OCI-M1 (cell line): ENCODE measurements around the gene SIGLEC6.

Experiments
- DNase-seq: peaks from one replicate; lab custom pipeline; 2025; lab: John Stamatoyannopoulos, UW

Gene SIGLEC6

DNA sequence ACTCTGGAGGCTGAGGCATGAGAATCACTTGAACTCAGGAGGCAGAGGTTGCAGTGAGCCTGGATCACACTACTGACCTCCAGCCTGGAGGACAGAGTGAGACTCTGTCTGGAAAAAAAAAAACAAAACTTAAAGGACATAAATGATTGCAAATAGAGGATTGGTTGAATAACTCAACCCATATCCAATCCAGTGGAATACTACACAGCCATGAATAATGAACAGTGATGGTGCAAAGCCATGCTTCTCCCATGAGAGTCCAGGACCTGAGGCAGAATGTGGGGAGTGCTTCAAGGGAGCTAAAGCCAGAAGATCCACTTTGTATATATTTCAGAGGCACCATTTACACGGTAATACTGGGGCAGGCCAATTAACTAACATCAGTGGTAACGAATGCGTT is 55.3 kb downstream of the SIGLEC6 start:
- no peak for DNase-seq

DNA sequence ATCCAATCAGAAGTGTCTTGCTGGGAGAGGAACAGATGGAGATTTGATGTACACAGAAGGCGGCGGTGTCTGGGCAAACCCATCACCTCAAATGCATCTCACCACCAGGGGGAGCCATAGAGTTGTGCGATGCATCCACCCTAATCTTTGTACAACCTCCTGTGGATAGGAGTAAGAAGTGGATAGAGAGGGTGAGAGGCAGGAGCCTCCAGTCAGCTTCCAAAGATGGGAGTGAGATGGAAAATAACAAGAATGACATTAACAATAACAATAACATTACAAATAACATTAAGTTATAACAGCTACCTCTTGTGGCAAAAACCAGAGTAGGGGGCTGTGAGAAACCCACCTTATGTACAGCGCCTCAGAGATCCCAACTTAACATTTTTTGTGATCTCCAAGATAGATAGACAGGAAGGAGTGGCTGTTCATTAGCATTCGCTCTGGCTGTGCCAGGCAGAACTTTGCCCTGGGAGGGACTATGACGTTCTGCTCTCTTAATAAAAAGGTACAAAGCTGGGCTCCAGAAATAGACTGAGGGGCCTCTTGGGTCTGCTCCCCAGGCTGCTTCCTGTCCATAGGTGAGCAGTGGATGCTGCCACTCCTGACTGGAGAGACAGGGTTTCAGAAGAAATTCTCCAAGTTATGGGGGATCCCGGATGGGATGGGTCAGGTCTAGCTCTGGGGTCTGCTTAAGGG is 58.3 kb downstream of the SIGLEC6 start:
- peak; percentile 95 for DNase-seq

DNA sequence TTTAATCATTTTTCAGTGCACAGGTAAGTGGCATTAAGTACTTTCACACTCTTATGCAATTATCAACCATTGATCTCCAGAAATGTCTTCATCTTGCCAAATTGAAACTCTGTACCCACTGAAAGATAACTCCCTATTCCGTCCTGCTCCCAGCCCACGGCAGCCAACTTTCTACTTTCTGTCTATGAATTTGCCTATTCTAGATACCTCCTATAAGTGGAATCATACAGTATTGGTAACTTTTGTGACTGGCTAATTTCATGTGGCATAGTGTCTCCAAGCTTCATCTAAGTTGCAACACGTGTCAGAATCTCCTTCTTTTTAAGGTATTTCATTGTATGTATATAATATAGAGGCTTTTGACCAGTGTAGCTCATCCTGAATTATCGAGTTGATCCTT is 58.9 kb downstream of the SIGLEC6 start:
- no peak for DNase-seq

DNA sequence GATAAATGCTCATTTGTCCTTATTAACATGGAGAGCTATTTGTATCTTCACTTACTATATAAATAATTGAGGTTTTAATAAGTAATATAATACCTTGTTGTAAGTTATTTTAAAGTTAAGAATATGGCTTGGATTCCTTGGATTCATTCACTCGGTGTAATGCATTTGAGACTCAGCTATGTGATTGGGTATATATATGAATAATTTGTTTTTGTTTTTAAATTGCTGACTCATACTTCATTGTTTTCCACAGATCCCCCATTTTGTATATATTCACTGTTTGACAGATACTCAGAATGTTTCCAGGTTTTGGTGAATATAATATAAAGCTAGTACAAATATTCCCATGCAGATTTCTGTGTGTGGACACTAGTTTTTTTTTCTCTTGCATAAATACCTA is 59.9 kb downstream of the SIGLEC6 start:
- no peak for DNase-seq

DNA sequence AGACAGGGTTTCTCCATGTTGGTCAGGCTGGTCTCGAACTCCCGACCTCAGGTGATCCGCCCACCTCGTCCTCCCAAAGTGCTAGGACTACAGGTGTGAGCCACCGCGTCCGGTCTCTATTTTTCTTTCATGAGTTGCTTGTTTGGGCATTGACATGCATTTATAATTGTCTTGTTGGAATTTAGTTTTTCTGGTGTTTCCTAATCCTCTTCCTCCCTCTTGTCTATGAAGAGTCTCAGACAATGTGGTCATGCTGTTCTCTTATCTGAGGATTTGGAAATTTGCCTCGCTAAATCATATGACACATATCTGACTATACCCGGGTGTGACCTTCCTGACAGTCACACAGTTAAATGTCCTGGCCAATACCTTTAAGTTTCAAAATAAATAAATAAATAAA is 60.5 kb downstream of the SIGLEC6 start:
- peak; percentile 70 for DNase-seq

DNA sequence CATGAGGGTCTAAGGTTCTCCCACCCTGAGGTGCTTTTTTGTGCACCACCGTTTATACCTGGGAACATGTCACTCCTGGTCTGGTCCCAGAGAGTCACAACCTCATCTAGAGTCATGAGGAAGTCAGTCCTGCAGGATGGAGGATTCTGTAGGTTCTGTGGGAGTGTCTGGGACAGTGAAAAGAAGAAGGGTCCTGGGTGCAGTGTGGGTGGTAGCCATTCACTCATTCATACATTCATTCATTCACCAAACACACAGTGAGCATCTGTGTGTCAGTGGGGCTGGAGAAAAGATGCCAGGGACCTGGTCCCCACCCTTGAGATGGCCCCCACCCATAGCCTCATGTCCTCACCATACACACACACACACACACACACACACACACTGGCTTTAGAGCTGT is 61.8 kb downstream of the SIGLEC6 start:
- no peak for DNase-seq

DNA sequence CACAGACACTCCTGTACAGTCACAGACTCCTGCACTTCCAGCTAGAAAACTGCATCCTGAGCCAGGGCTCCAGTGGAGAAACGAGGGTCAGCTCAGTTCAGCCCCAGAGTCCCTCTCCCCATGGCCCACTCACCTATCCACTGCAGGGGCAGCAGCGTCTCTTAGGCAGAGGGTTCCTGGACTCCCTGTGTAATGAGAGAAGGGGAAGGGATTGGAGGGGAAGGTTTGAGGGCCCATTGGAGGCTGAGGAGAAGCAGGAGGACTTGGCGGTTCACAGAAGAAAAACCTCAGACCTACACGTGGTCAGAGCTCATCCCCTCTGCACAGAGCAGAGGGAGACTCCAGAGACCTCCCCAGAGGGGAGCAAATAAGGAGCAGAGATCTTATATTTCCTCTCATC is 62.3 kb downstream of the SIGLEC6 start:
- DNase-seq, result no peak

DNA sequence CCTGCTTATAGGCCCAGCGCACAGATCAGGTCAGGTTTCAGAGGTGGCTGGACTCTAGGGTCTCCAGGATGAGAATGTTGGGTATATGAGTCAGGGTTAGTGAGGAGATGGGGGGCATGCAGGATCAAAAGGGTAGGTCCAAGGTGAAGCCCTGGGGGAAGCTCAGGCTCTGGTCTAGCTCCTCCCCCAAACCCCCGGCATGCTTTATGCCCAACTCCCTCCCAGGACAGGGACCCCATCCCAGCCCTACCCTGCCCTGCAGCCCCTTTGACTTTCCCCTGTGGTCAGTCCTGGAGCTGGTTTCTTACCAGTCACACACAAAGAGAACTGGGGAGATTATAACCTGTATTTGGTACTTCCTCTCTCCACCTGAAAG is 62.9 kb downstream of the SIGLEC6 start:
- no peak for DNase-seq

DNA sequence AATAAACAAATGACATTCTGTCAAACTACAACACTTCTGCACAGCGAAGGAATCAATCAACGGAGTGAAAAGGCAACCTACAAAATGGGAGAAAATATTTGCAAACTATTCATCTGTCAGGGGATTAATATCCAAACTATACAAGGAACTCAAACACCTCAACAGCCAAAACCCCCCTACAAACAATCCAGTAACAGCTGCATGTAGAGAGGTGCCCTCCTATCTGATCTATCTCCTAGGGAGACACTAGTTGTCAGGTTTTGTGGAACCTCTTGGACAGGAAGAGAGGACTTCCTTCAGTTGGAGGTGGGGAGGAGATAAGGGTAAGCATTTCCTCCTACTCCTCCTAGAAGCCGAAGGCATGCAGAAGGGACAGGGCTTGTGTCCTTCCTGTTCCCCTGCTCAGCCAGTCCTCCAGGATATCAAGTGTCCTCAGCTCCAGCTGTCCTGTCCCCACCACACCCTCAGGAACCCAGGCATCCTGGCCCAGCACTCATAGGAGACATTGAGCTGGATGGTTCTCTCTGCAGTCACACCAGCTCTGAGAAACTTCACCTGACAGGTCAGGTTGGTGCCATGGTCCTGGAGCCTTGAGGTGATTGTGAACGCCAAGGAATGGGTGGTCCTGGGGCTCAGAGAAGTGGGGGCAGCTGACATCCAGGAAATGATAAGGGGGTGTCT is 63.5 kb downstream of the SIGLEC6 start:
- peak; percentile 79 for DNase-seq
